SK-N-MC (cell line): Measurements from ENCODE around the gene TJP1.
"Not testable (repeated sequence)": the region's sequence is repeated elsewhere in the genome, so short reads cannot be mapped to it uniquely, and the experiment has no call there.

Source experiments
- DNase-seq: peaks from one replicate; pipeline ENCODE4 v3.0.0-alpha.2; 2011; ENCODE audit warnings: low read depth, low spot score
- H3K27ac ChIP-seq: fragments of 200-600 bp; sonication (generic); 2 replicates; pipeline ENCODE4 v1.5.1; 2016; ENCODE audit warnings: mixed run types
- H3K36me3 ChIP-seq: fragments of 200-600 bp; sonication (generic); 2 replicates; pipeline ENCODE4 v1.6.1; 2017; ENCODE audit warnings: antibody characterized with exemption, low read length, mixed read lengths; ENCODE audit not compliant: insufficient read depth
- H3K4me3 ChIP-seq: fragments of 200-600 bp; sonication (generic); 2 replicates; pipeline ENCODE4 v1.5.1; 2016
- H3K9ac ChIP-seq: fragments of 200-600 bp; sonication (generic); 2 replicates; pipeline ENCODE4 v1.8.0; 2017; ENCODE audit warnings: mixed run types, mixed read lengths; ENCODE audit not compliant: insufficient read length
- H3K9me3 ChIP-seq: fragments of 200-600 bp; sonication (generic); 2 replicates; pipeline ENCODE4 v1.6.1; 2017; ENCODE audit warnings: low read depth, mild to moderate bottlenecking, antibody characterized with exemption, low read length, moderate library complexity, mixed read lengths
- EZH2 ChIP-seq: fragments of 200-600 bp; sonication (generic); IDR thresholded peaks from one replicate; pipeline ENCODE4 v1.6.1; 2017; ENCODE audit warnings: antibody characterized with exemption
- FOXP2 ChIP-seq: optimal IDR thresholded peaks from 2 replicates; pipeline ENCODE3; 2011; ENCODE audit warnings: mild to moderate bottlenecking, moderate library complexity; ENCODE audit not compliant: insufficient read depth; ENCODE audit errors: extremely low read length, control extremely low read depth
- POLR2AphosphoS5 ChIP-seq: IDR thresholded peaks from 2 replicates; pipeline ENCODE4 v1.6.1; 2012; ENCODE audit warnings: mild to moderate bottlenecking, low read depth, low read length, borderline replicate concordance

TJP1 gene

GRCh38 chr15:29682781-29683180 lies 139.5 kb downstream of the TJP1 start:
- H3K36me3 ChIP-seq, result no peaks in the 10 kb centered on the region
- TF ChIP-seq EZH2, result no peak
- TF ChIP-seq FOXP2, result no peak
- no peak for TF ChIP-seq POLR2AphosphoS5
- no peak overlapping the region for H3K4me3 ChIP-seq
- H3K9me3 ChIP-seq, result no peaks in the 10 kb centered on the region
- no peak overlapping the region for H3K27ac ChIP-seq
- no peak for DNase-seq
- no peak overlapping the region for H3K9ac ChIP-seq

DNA sequence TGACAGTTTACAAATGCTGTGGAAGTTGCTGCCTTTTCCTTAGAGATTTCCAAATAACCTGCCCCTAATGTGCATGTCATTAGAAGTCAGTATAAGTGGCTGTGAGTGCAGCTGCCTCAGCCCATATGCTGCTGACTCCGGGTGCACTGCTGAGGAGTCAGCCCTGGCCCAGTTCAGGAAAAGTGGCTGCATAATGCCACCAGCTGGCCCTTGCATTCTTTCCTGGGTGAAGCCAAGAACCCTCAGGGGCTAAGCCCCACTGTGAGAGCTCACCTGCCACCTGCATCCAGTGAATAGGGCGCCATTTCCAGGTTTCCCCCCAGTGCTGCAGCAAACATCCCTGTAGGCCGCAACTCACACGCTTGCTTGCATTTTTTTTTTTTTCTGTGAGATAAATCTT lies 139.9 kb downstream of the TJP1 start:
- H3K9ac ChIP-seq, result no peak overlapping the region
- H3K9me3 ChIP-seq, result no peaks in the 10 kb centered on the region
- H3K4me3 ChIP-seq, result no peak overlapping the region
- TF ChIP-seq FOXP2, result no peak
- no peak for TF ChIP-seq POLR2AphosphoS5
- TF ChIP-seq EZH2, result no peak
- H3K27ac ChIP-seq, result no peak overlapping the region
- DNase-seq, result no peak
- no peaks in the 10 kb centered on the region for H3K36me3 ChIP-seq

DNA sequence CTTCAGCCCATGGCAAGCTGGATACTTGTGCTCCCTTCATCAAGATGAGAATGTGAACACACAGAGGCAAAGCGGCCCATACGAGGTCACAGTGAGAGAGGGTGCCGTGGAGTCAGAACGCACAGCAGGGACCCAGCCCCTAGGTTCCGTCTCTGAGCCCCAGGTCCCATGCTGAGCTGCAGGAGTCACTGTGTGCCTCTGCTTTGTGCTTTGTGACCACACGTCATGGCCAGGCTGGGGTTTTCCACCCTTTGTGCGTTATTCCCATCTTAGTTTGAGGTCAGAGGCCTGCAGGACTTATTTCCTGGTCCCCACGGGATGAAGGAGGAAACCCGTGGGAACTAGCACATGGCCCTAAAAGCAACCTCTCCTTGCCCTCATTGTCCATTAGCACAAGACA lies 140.3 kb downstream of the TJP1 start:
- Histone ChIP-seq H3K9ac (no peak overlapping the region), H3K4me3 (no peak overlapping the region), H3K9me3 (no peaks in the 10 kb centered on the region), H3K27ac (no peak overlapping the region), H3K36me3 (no peaks in the 10 kb centered on the region)
- DNase-seq, result no peak
- TF ChIP-seq EZH2, result no peak
- TF ChIP-seq FOXP2, result no peak
- no peak for TF ChIP-seq POLR2AphosphoS5

DNA sequence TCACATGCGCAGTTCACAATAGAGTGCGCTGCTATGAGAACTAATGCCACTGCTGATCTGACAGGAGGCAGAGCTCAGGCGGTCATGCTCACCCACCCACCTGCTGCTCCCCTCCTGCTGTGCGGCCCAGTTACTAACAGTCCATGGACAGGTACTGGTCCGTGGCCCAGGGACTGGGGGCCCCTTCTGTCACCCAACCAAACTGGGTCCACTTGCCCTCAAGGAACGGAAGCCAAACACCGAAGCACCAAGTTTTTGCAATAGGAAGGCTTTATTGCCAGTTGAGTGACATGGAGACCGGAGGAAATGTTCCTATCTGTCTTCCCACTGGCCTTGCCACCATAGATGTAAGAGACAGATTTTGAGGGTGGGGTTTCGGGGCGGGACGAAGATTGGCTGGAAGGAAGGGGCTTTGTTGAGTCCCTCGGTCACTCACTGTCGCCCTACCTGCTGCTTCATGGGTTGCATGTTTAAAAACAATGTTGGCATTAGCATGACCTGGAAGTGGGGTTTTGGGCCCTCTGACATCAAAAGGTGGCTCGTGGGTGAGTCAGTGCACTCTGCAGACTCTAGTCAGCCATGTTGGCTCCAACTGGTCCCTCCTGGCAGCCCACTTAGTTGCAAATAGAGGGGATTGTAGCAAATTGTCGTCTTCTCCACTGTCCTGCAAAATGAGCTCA lies 141.0 kb downstream of the TJP1 start:
- Histone ChIP-seq H3K4me3 (no peak overlapping the region), H3K27ac (no peak overlapping the region), H3K9me3 (no peaks in the 10 kb centered on the region), H3K9ac (no peak overlapping the region), H3K36me3 (no peaks in the 10 kb centered on the region)
- no peak for TF ChIP-seq POLR2AphosphoS5
- TF ChIP-seq EZH2, result no peak
- no peak for TF ChIP-seq FOXP2
- no peak for DNase-seq

GRCh38 chr15:29680465-29681165 lies 141.7 kb downstream of the TJP1 start:
- Histone ChIP-seq H3K9ac (no peak overlapping the region), H3K4me3 (no peak overlapping the region), H3K36me3 (no peaks in the 10 kb centered on the region), H3K9me3 (no peaks in the 10 kb centered on the region), H3K27ac (no peak overlapping the region)
- TF ChIP-seq EZH2, result no peak
- TF ChIP-seq POLR2AphosphoS5, result no peak
- TF ChIP-seq FOXP2, result no peak
- DNase-seq, result no peak

DNA sequence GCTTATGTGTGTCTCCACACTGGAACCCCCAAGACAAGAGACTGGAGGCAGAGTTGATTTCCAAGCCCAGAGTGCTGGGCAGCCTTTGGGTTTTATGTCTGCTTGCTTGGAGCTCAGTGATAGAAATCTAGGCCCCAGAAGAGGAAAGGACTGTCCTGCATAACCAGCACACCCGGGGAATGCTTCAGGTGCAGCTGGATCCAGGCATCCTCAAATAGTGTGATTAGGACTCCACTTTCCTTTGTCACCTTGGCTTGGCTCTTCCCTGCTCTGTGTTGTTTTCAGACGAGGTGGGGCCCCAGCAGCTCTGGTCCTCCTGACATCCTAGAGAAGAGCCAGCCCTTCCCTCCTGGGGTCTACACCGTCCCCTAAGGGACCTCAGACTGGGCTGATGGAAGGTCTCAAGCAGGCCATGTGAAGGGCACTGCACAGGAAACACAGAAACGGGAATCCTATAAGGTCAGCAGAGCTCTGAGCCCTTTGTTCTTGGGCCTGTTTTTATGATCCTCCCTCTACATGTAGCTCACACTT lies 143.7 kb downstream of the TJP1 start:
- Histone ChIP-seq H3K4me3 (no peak overlapping the region), H3K9ac (no peak overlapping the region), H3K36me3 (no peaks in the 10 kb centered on the region), H3K9me3 (no peaks in the 10 kb centered on the region), H3K27ac (no peak overlapping the region)
- TF ChIP-seq FOXP2, result no peak
- TF ChIP-seq EZH2, result no peak
- TF ChIP-seq POLR2AphosphoS5, result no peak
- no peak for DNase-seq

GRCh38 chr15:29677871-29678461 lies 144.3 kb downstream of the TJP1 start:
- no peak overlapping the region for H3K4me3 ChIP-seq
- no peaks in the 10 kb centered on the region for H3K36me3 ChIP-seq
- H3K9ac ChIP-seq, result no peak overlapping the region
- TF ChIP-seq EZH2 (no peak), POLR2AphosphoS5 (no peak), FOXP2 (no peak)
- no peak for DNase-seq
- H3K27ac ChIP-seq, result no peak overlapping the region
- no peaks in the 10 kb centered on the region for H3K9me3 ChIP-seq

- Histone ChIP-seq H3K4me3 (no peak overlapping the region), H3K9ac (no peak overlapping the region), H3K36me3 (no peaks in the 10 kb centered on the region), H3K27ac (no peak overlapping the region), H3K9me3 (no peaks in the 10 kb centered on the region)
- TF ChIP-seq FOXP2 (no peak), POLR2AphosphoS5 (no peak), EZH2 (no peak)
- DNase-seq, result no peak
These were observed 144.8 kb downstream of the TJP1 start for GRCh38 chr15:29677455-29677854.

GRCh38 chr15:29676961-29677402 lies 145.3 kb downstream of the TJP1 start:
- no peaks in the 10 kb centered on the region for H3K36me3 ChIP-seq
- DNase-seq, result no peak
- H3K9me3 ChIP-seq, result no peaks in the 10 kb centered on the region
- H3K27ac ChIP-seq, result no peak overlapping the region
- TF ChIP-seq FOXP2 (no peak), POLR2AphosphoS5 (no peak), EZH2 (no peak)
- no peak overlapping the region for H3K4me3 ChIP-seq
- no peak overlapping the region for H3K9ac ChIP-seq

DNA sequence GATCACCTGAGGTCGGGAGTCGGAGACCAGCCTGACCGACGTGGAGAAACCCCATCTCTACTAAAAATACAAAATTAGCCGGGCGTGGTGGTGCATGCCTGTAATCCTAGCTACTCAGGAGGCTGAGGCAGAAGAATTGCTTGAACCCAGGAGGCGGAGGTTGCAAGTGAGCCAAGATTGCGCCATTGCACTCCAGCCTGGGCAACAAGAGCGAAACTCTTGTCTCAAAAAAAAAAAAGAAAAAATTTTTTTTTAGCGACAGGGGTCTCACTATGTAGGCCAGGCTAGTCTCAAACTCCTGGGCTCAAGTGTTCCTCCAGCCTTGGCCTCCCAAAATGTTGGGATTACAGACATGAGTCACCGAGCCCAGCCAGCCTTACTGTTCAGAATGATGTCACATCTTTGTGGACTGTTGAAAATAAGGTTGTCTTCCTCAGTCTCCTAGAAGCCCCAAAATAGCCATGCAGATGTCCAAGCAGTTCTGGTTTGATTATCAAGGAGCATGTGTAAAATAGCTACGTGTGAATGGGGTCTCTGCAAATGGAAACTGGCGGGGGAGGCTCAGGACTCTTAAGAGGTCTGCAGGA lies 145.8 kb downstream of the TJP1 start:
- H3K27ac ChIP-seq, H3K9me3 ChIP-seq, DNase-seq, H3K4me3 ChIP-seq, H3K36me3 ChIP-seq, H3K9ac ChIP-seq: not testable (repeated sequence)
